SU-DHL-6 (cell line): ENCODE results near the gene GPRC5C.

Experiments
- H2AFZ ChIP-seq: fragments of 200-600 bp; sonication (generic); 2 replicates; pipeline ENCODE4 v1.6.1; 2014; ENCODE audit warnings: low read depth, mild to moderate bottlenecking, moderate library complexity, mixed read lengths, antibody characterized with exemption, low read length; ENCODE audit not compliant: severe bottlenecking
- H3F3A ChIP-seq: fragments of 200-600 bp; shearing (Covaris generic); 2 replicates; pipeline ENCODE4 v1.6.0; 2016; ENCODE audit warnings: antibody characterized with exemption, mild to moderate bottlenecking; ENCODE audit not compliant: insufficient read depth
- H3K27ac ChIP-seq: fragments of 200-600 bp; sonication (generic); 2 replicates; pipeline ENCODE4 v1.5.1; 2016; ENCODE audit warnings: low read depth, mild to moderate bottlenecking, low read length, moderate library complexity, mixed read lengths
- H3K27me3 ChIP-seq: fragments of 200-600 bp; sonication (generic), shearing (Covaris generic); 2 replicates; pipeline ENCODE4 v1.6.0; 2014; ENCODE audit warnings: mild to moderate bottlenecking, low read length
- H3K36me3 ChIP-seq: fragments of 200-600 bp; sonication (generic); 2 replicates; pipeline ENCODE4 v1.6.1; 2014; ENCODE audit warnings: mild to moderate bottlenecking, low read length, mixed read lengths
- H3K4me2 ChIP-seq: fragments of 300-600, 200-600 bp; shearing (Covaris generic), sonication (generic); 2 replicates; pipeline ENCODE4 v1.6.0; 2014; ENCODE audit warnings: low read length, low read depth, mild to moderate bottlenecking; ENCODE audit not compliant: poor library complexity, severe bottlenecking
- H3K4me3 ChIP-seq: fragments of 200-600 bp; sonication (generic); 2 replicates; pipeline ENCODE4 v1.5.1; 2014; ENCODE audit warnings: antibody characterized with exemption, low read length, mild to moderate bottlenecking, mixed read lengths; ENCODE audit not compliant: insufficient read depth, poor library complexity, severe bottlenecking
- H3K79me2 ChIP-seq: fragments of 200-600 bp; sonication (generic); 2 replicates; pipeline ENCODE4 v1.6.1; 2014; ENCODE audit warnings: mild to moderate bottlenecking, low read length, moderate library complexity; ENCODE audit not compliant: insufficient read depth
- H3K9ac ChIP-seq: fragments of 200-600 bp; sonication (generic); 2 replicates; pipeline ENCODE4 v1.7.0; 2014; ENCODE audit warnings: mild to moderate bottlenecking, low read length
- H3K9me2 ChIP-seq: fragments of 200-600 bp; sonication (generic); replicated peaks from 2 replicates; pipeline ENCODE4 v1.6.1; 2014; ENCODE audit warnings: low read length; ENCODE audit not compliant: insufficient read depth
- H3K9me3 ChIP-seq: fragments of 200-600 bp; sonication (generic); 2 replicates; pipeline ENCODE4 v1.6.1; 2014; ENCODE audit warnings: low read length, mixed read lengths; ENCODE audit not compliant: insufficient read depth
- H4K20me1 ChIP-seq: fragments of 200-600 bp; sonication (generic); 2 replicates; pipeline ENCODE4 v1.6.1; 2014; ENCODE audit warnings: low read depth, mild to moderate bottlenecking, antibody characterized with exemption, low read length, moderate library complexity, mixed read lengths
- EZH2phosphoT487 ChIP-seq: fragments of 200-600 bp; sonication (generic), shearing (Covaris generic); conservative IDR thresholded peaks from 2 replicates; pipeline ENCODE4 v1.6.1; 2018; ENCODE audit warnings: mild to moderate bottlenecking, antibody characterized with exemption, low read length, moderate library complexity, mixed read lengths
- TF ChIP-seq, protein P1 (sequence below): fragments of 200-600 bp; sonication (generic); IDR thresholded peaks from one replicate; pipeline ENCODE4 v1.5.1; 2017; ENCODE audit warnings: antibody characterized with exemption, mild to moderate bottlenecking, low read length, moderate library complexity; ENCODE audit not compliant: insufficient read depth, poor library complexity, severe bottlenecking

Gene GPRC5C

DNA sequence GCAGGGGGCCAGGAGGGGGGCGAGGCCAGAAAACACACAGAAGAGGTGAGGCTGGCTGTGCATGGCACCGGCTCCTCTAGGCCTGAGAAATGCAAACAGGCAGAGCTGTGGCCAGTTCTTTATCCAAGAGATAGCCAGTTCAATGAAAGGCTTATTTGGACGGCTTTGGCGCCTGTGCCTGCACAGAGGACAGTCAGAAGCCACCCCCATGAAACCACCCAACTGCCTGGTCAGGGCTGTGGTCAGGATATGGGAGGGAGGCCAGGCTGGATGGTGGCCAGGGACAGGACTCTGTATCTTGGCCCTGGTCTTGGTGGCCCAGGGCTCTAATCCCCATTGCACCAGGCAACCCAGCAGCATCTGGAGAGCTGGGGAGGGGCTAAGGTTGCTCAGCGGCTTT, 24.5 kb upstream of the GPRC5C start:
- Histone ChIP-seq H4K20me1 (no peaks in the 10 kb centered on the region), H3K27me3 (no peaks in the 10 kb centered on the region), H3K27ac (no peak overlapping the region), H3K4me3 (no peak overlapping the region), H3F3A (no peaks in the 10 kb centered on the region), H2AFZ (no peak overlapping the region), H3K9me2 (no peaks in the 10 kb centered on the region), H3K9me3 (no peaks in the 10 kb centered on the region), H3K79me2 (no peaks in the 10 kb centered on the region), H3K4me2 (no peak overlapping the region), H3K36me3 (no peaks in the 10 kb centered on the region), H3K9ac (no peak overlapping the region)
- no peak for TF ChIP-seq EZH2phosphoT487

DNA sequence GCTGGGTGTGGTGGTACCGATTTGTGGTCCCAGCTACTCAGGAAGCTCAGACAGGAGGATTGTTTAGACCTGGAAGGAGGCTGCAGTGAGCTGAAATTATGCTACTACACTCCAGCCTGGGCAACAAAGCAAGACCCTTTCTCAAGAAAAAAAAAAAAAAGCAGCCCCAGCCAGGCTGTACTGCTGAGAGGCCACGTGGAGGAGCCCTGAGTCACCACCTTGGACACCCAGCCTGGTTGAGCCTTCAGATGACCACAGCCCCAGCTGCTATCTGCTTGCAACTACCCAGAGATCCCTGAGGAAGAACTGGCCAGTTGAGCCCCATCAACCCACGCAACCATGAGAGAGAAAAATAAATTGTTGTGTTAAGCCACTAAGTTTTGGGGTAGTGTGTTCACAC, 23.6 kb upstream of the GPRC5C start:
- Histone ChIP-seq H3K4me2 (no peak overlapping the region), H2AFZ (no peak overlapping the region), H3K27ac (no peak overlapping the region), H3K9ac (no peak overlapping the region), H3K36me3 (no peaks in the 10 kb centered on the region), H3K79me2 (no peaks in the 10 kb centered on the region), H3K4me3 (no peak overlapping the region), H3F3A (no peaks in the 10 kb centered on the region), H3K9me3 (no peaks in the 10 kb centered on the region), H3K9me2 (no peaks in the 10 kb centered on the region), H4K20me1 (no peaks in the 10 kb centered on the region), H3K27me3 (no peaks in the 10 kb centered on the region)
- TF ChIP-seq, protein P1, sequence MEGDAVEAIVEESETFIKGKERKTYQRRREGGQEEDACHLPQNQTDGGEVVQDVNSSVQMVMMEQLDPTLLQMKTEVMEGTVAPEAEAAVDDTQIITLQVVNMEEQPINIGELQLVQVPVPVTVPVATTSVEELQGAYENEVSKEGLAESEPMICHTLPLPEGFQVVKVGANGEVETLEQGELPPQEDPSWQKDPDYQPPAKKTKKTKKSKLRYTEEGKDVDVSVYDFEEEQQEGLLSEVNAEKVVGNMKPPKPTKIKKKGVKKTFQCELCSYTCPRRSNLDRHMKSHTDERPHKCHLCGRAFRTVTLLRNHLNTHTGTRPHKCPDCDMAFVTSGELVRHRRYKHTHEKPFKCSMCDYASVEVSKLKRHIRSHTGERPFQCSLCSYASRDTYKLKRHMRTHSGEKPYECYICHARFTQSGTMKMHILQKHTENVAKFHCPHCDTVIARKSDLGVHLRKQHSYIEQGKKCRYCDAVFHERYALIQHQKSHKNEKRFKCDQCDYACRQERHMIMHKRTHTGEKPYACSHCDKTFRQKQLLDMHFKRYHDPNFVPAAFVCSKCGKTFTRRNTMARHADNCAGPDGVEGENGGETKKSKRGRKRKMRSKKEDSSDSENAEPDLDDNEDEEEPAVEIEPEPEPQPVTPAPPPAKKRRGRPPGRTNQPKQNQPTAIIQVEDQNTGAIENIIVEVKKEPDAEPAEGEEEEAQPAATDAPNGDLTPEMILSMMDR: no peak
- no peak for TF ChIP-seq EZH2phosphoT487

DNA sequence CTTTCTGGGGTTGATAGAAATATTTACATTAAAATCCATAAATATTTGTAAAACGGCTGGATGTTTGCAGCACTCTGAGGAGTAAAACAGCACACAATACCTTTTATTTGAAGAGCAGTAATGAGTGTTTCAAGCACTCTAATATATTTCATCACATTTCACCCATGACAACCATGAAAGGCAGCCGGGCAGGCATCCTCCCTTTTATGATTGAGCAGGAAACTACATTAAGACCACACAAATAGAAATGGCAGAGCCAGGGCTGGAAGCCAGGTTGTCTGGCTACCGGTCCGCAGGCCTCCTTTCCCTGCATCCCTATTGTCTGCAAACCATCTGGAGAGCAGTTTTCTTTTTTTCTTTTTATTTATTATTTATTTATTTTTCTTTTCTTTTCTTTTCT, 23.1 kb upstream of the GPRC5C start:
- H3K27ac ChIP-seq: no peak overlapping the region
- no peaks in the 10 kb centered on the region for H3K27me3 ChIP-seq
- no peaks in the 10 kb centered on the region for H3K9me2 ChIP-seq
- no peaks in the 10 kb centered on the region for H4K20me1 ChIP-seq
- H3K9me3 ChIP-seq: no peaks in the 10 kb centered on the region
- no peak overlapping the region for H3K9ac ChIP-seq
- no peaks in the 10 kb centered on the region for H3K36me3 ChIP-seq
- TF ChIP-seq, protein P1: no peak
- no peak for TF ChIP-seq EZH2phosphoT487
- H3K4me2 ChIP-seq: no peak overlapping the region
- H2AFZ ChIP-seq: no peak overlapping the region
- no peaks in the 10 kb centered on the region for H3K79me2 ChIP-seq
- no peak overlapping the region for H3K4me3 ChIP-seq
- H3F3A ChIP-seq: no peaks in the 10 kb centered on the region

DNA sequence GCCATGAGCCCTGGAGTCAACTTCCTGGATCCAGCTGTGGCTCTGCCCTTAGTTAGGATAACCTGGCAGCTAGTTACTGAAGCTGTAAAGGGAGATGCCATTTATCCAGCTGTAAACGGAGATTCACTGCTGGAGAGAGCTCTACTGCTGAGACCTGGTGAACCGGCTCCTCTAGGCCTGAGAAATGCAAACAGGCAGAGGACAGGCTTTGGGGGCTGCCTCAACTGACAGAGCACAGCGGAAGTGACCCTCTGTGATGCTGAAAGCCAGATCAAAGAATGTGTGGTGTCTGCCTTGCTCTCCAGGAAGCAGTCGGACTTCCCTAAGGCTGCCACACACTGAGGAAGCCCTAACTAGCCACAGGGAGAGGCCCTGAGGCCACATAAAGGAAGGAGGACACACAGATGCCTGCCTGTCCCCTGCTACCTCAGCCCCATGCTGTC, 21.9 kb upstream of the GPRC5C start:
- H2AFZ ChIP-seq: no peak overlapping the region
- no peak overlapping the region for H3K9ac ChIP-seq
- no peak overlapping the region for H3K4me2 ChIP-seq
- H3F3A ChIP-seq: no peaks in the 10 kb centered on the region
- no peak overlapping the region for H3K27ac ChIP-seq
- no peaks in the 10 kb centered on the region for H3K27me3 ChIP-seq
- no peak overlapping the region for H3K4me3 ChIP-seq
- H3K9me2 ChIP-seq: no peaks in the 10 kb centered on the region
- H3K79me2 ChIP-seq: no peaks in the 10 kb centered on the region
- no peaks in the 10 kb centered on the region for H3K9me3 ChIP-seq
- no peaks in the 10 kb centered on the region for H3K36me3 ChIP-seq
- TF ChIP-seq EZH2phosphoT487: no peak
- TF ChIP-seq, protein P1: no peak
- no peaks in the 10 kb centered on the region for H4K20me1 ChIP-seq
